HG03025 (cell line): Measurements from ENCODE around the gene RACGAP1.
"Not testable (repeated sequence)": the region's sequence is repeated elsewhere in the genome, so short reads cannot be mapped to it uniquely, and the experiment has no call there.

Experiments used
- ATAC-seq: cut with Tn5 transposase; IDR thresholded peaks from one replicate; pipeline ENCODE4 v1.9.1; 2021; ENCODE audit warnings: mild to moderate bottlenecking, moderate library complexity; ENCODE audit not compliant: unreplicated experiment, low FRiP score

Gene RACGAP1

GRCh38 chr12:49989400-49989799 is 35.9 kb downstream of the RACGAP1 start:
- not testable (repeated sequence) for ATAC-seq

DNA sequence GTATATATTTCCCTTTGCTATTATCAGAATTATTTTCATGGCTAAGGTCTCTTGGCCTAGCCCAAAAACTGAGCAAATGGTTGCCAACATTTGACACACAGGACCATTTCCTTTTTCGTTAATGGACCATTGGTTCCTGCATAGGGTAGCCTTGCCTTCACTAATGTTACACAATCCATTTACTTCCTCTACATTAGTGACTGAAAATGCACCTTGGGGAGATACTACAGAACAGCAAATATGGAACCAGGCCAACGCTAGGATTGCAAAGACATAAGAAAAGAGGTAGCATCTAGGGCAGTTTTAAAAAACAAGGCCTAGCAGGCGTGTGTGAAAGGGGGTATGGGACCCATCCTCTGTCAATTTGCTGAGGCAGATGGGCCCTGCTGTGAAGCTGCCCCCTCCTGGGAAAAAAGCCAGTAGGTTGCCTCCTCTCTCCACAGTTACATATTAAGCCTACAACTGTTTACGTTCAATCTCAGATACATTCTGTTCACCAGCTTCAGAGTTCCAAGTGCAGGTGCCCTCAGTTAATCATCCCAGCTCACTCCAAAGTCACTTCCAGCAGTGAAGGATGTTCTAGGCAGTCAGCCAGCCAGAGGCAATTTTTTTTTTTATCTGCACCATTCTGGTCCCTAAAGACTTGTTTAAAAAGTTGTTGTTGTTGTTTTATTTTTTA is 37.5 kb downstream of the RACGAP1 start:
- ATAC-seq: no peak

GRCh38 chr12:49986476-49986875 is 38.8 kb downstream of the RACGAP1 start:
- ATAC-seq: not testable (repeated sequence)

DNA sequence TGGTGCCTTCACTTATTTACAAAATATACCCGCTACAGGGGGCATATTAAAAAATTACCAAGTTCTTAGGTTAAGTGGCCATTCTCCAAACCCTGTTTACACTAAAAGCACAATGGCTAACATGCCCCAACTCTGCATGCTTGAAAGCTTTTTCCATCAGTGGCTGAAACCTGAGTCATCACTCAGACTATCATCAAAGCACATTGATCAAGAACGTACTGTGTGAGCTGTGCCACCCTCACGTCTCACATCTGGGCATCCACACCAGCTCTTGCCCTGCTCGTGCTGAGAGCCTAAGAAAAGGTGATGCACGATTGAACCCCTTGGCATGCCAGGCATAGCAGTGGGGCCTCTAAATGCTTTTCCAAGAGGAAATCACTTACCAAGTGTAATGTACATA is 39.3 kb downstream of the RACGAP1 start:
- ATAC-seq: no peak

DNA sequence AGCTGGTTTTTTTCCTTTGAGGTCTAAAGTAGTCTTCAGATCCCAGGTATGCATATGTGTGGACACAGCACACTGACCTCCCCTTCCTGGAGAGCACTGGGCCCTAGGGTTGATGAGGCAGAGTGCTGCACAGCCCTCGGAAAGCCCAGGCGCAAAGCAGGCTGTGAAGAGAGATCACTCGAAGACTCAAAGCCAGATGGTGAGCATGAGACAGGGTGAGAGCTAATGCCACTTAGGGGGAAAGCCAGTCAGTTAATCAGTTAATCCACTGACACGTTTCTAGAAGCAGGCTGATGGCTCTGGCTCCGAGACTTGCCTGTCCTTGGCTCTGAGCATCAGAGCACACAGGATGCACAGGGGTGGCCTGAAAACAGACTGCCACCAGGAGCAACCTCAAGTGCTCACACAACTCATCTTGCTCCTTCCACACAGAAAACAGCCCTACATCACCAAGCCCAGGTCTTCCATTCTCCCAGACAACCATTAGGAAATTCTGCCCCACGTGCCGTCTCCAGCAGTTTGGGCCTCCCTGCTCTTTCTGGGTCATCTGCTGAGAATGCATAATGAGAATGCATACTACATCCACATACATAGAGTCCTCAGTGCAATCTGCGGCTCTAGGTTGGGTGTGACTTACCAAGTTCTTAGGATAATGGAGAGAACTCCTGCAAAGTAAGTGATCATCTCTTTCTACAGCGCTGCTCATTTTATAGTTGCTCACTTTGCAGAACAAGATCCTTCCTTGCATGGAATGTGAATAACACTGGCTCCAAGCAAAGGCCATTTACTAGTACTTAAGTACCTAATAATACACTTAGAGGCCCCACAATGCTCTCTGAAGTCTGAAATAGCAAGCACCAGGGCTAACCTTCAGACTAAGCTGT is 40.6 kb downstream of the RACGAP1 start:
- no peak for ATAC-seq

DNA sequence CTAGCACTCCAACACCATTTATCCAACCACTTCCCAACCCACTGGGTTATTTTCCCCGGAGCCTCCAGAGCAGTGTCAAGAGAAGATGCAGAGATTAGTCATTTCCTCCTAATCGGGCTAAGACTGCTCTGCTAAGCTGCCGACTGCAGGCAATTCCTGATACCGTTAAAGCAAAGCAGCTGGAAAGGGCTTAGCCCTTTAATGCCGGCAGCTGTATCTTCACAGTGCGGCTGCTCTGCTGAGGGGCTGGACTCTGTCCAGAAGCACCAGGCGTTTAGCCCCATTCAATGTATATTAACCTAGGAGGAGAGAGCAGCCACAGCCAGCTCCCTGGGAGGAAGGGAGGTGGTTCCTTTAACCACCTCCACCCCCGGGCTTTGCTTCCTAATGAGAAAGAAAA is 41.4 kb downstream of the RACGAP1 start:
- ATAC-seq: no peak

- no peak for ATAC-seq
Observed at GRCh38 chr12:49982246-49983087, 42.8 kb downstream of the RACGAP1 start.

DNA sequence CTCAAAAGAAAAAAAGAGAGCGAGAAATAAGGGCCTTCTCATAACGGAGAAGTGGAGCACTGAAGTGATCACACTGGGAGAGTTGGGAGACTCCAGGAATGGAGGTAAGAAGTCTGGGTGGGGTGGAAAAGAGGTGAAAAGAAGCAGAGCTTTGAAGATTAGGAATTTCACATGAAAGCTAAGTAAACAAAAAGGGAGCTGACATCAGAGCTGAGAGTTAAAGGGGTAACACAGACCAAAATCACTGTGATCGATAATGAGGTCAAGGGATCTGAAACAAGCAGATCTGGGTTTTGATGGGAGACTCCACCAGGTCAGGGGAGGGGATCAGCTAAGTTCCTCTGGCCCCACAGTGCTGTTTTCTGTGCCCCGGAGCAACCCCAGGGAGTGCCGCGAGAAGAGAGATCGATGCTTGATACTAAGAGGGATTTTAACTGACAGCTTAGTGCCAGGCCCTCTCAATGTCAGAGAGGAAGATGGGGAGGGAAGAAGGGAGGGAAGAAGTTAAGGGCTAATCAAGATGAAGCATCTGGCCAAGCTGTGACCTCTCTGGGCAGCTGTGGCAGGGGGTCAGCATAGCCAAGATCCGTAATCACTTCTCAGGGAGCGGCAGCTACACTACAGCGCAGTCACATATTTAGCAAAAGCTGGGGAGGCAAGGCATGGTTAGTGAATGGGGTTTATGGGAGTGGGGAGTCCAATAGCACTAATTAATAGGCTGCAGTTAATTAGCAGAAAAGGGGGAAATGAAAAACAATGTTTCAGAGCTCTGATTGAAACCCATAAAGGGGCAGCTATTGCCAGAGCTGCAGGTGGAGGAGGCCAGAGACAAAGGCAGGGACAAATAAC is 44.6 kb downstream of the RACGAP1 start:
- ATAC-seq: no peak

- ATAC-seq: no peak
Observed at GRCh38 chr12:49979791-49980190, 45.5 kb downstream of the RACGAP1 start.

DNA sequence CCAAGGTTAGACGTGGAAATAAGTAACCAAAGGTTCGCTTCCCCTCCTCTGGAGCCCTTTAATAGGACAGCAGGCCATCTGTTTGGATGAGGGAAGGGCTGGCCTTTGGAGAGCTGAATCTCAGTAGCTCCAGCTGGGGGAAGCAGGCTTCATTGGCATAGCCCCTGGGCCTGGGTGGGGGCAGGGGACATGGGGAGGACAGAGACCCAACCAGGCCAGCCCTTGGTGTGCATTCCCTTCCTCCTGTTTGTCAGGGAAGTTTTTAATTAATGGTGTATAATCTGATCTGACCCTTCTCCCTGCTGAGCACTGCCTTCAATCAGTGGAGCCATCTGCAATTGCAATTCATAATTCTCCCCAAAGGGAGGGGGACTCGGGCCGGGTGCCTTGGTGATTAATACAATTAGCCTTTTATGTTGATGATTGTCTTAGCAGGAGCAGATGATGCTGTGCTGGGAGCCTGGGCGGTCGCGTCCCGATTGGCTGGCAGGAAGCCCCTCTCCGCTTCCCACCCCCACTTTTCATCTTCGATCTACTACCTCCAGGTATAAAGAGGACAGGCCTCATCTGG is 46.2 kb downstream of the RACGAP1 start:
- no peak for ATAC-seq

- ATAC-seq: no peak
Observed at GRCh38 chr12:49978125-49978524, 47.2 kb downstream of the RACGAP1 start.

DNA sequence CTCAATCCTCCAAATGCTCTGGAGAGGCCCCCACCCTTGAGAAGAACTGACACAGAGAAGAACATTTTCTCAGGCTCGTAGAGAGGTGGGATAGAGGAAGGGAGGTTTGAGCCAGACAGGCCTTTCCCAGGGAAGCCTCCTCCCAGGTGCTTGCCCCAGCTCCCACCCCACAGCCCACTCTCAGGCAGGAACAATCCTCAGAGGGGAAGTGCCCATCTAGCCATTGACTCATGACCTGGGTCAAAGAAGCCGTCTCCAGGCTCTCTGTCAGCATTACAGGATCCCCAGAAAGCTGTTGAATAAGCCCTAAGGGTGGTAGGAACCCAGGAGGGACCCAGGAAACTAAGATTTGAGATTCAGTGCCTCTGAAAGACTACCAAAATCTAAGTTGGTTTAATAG is 48.7 kb downstream of the RACGAP1 start:
- no peak for ATAC-seq

DNA sequence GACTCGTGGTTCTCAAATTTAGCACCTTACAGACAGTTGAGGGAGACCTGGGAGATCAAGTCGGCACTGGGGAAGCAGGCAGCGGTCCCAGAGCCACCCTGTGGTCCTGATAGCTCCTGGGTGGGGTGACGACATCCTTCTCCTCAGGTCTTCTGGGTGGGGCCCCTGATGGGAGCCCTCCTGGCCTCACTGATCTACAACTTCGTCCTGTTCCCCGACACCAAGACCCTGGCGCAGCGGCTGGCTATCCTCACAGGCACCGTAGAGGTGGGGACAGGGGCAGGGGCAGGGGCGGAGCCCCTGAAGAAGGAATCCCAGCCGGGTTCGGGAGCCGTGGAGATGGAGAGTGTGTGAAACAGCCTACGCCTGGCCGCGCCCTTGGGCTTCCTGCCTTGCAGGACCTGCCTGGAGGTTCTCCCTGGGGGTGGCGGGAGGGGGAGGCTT is 50.0 kb downstream of the RACGAP1 start:
- no peak for ATAC-seq

- no peak for ATAC-seq
Observed at GRCh38 chr12:49974677-49975317, 50.5 kb downstream of the RACGAP1 start.

DNA sequence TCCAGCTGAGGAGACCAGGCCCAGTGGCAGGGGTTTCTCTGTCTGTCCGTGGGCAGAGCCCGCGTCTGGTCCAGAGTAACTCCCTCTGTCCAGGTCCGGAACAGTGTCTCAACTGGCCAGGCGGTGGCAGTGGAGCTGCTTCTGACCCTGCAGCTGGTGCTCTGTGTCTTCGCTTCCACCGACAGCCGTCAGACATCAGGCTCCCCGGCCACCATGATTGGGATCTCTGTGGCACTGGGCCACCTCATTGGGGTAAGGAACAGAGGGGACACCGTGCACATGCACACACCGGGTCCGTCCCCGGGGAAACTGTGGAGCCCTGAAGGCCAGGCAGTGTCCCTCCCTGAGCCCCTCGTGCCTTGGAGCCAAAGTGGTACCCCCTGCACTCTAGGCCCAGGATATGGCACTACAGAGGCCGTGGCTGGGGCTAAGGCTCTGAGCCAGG is 51.0 kb downstream of the RACGAP1 start:
- ATAC-seq: no peak

DNA sequence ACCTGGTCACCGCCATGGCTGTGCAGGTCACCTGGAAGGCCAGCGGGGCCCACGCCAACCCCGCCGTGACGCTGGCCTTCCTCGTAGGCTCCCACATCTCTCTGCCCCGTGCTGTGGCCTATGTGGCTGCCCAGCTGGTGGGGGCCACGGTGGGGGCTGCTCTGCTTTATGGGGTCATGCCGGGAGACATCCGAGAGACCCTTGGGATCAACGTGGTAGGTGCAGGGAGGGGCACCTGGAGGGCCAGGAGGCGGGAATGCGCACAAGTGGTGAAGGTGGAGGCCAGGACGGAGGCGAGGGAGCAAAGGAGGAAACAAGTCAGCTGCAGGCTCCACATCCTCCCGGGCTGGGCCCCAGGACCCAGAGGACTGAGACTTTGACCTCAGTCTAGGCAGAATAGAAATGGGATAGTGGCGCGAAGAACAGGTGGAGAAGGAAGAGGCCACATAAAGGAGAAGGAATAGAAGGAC is 51.9 kb downstream of the RACGAP1 start:
- no peak for ATAC-seq

- no peak for ATAC-seq
Observed at GRCh38 chr12:49972641-49973360, 52.5 kb downstream of the RACGAP1 start, which contains the start of gene AQP6. TSS of gene AQP6 (plus strand) at chr12:49972947. CDS start at chr12:49973174, 227 bp downstream.

DNA sequence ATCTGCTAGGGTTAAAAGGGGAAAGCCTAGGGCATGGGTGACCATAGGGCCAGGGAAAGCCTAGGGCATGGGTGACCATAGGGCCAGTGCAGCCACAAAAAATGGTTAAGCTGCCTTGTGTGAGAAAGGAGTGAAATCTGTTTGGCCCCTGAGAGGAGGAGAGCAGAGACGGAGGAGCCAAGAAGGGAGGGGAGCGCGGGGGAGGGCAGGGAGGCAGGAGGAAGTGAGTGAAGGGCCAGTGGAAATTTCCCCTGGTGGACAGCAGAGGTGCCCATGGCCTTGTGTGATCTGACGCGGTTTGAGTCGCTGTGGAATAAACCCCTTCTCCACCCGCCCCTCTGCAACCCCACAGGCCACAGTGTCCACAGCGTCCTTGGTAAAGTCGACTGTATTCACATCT is 53.2 kb downstream of the RACGAP1 start:
- ATAC-seq: no peak
